ENCODE results near the gene KIRREL2. TPM values are rescaled to one million over a fixed set of nuclear protein-coding genes. Genes with fewer than 3 reads are reported as not detected.

KIRREL2 gene
- total RNA-seq, 2 donors from 2014 or later: 1.2 TPM; not detected in 1

GRCh38 chr19:35894342-35894741 lies 37.6 kb downstream of the KIRREL2 start:
- H3K27me3 ChIP-seq (replicated peaks; ENCODE audit: insufficient read depth): no peaks in the 10 kb centered on the region
- no peaks in the 10 kb centered on the region for H3K9me3 ChIP-seq
- intact Hi-C loops (cut with DNase I): no loop called here
- no peak for DNase-seq (ENCODE audit: low spot score)
- H3K36me3 ChIP-seq: peaks cover 3 to 5% of the 10 kb centered on the region in 2 donors
- H3K4me3 ChIP-seq: no peak overlapping the region
- WGBS: 100% methylated on average over 2 of the region's 2 CpGs
- TF ChIP-seq POLR2A (IDR thresholded peaks at IDR 0.05) (no peak), CTCF (IDR thresholded peaks at IDR 0.05) (no peak), POLR2AphosphoS5 (IDR thresholded peaks at IDR 0.05) (no peak)
- no peak overlapping the region for H3K27ac ChIP-seq
- H3K4me1 ChIP-seq (replicated peaks): no peaks in the 10 kb centered on the region

- intact Hi-C loops (cut with DNase I): no loop called here
- no peaks in the 10 kb centered on the region for H3K4me1 ChIP-seq (replicated peaks)
- no peak overlapping the region for H3K4me3 ChIP-seq
- H3K36me3 ChIP-seq: no peaks in the 10 kb centered on the region
- WGBS: 92% methylated on average over 17 of the region's 21 CpGs
- no peak overlapping the region for H3K27ac ChIP-seq
- TF ChIP-seq CTCF (IDR thresholded peaks at IDR 0.05) (no peak), POLR2AphosphoS5 (IDR thresholded peaks at IDR 0.05) (no peak), POLR2A (IDR thresholded peaks at IDR 0.05) (no peak)
- no peaks in the 10 kb centered on the region for H3K9me3 ChIP-seq
- H3K27me3 ChIP-seq (replicated peaks; ENCODE audit: insufficient read depth): no peaks in the 10 kb centered on the region
- DNase-seq (ENCODE audit: low spot score): no peak
Observed at GRCh38 chr19:35895911-35896642, 39.4 kb downstream of the KIRREL2 start.

- Histone ChIP-seq H3K4me1 (replicated peaks) (no peaks in the 10 kb centered on the region), H3K9me3 (no peaks in the 10 kb centered on the region), H3K36me3 (no peaks in the 10 kb centered on the region), H3K27me3 (replicated peaks; ENCODE audit: insufficient read depth) (no peaks in the 10 kb centered on the region), H3K4me3 (no peak overlapping the region), H3K27ac (no peak overlapping the region)
- 92% methylated on average over 13 of the region's 13 CpGs for WGBS
- TF ChIP-seq CTCF (IDR thresholded peaks at IDR 0.05) (no peak), POLR2A (IDR thresholded peaks at IDR 0.05) (no peak), POLR2AphosphoS5 (IDR thresholded peaks at IDR 0.05) (no peak)
- no peak for DNase-seq (ENCODE audit: low spot score)
- intact Hi-C loops (cut with DNase I): no loop called here
Observed at GRCh38 chr19:35896643-35897040, 39.9 kb downstream of the KIRREL2 start.

GRCh38 chr19:35897706-35898451 lies 41.2 kb downstream of the KIRREL2 start:
- intact Hi-C loops (cut with DNase I): no loop called here
- Histone ChIP-seq H3K27ac (peak overlapping the region; percentile 79 to 87), H3K36me3 (no peaks in the 10 kb centered on the region), H3K4me1 (replicated peaks) (no peaks in the 10 kb centered on the region), H3K4me3 (peak overlapping the region; percentile 50), H3K9me3 (no peaks in the 10 kb centered on the region), H3K27me3 (replicated peaks; ENCODE audit: insufficient read depth) (no peaks in the 10 kb centered on the region)
- WGBS: 82% methylated on average over 13 of the region's 13 CpGs
- TF ChIP-seq CTCF (IDR thresholded peaks at IDR 0.05): no peak
- TF ChIP-seq POLR2AphosphoS5 (IDR thresholded peaks at IDR 0.05): no peak
- no peak for TF ChIP-seq POLR2A (IDR thresholded peaks at IDR 0.05)
- DNase-seq (ENCODE audit: low spot score): no peak

GRCh38 chr19:35898499-35898809 lies 41.7 kb downstream of the KIRREL2 start:
- 4% methylated on average over 17 of the region's 17 CpGs for WGBS
- H3K27me3 ChIP-seq (replicated peaks; ENCODE audit: insufficient read depth): no peaks in the 10 kb centered on the region

More at GRCh38 chr19:35898499-35898809, 41.7 kb downstream of the KIRREL2 start:
- Histone ChIP-seq H3K27ac (peak overlapping the region; percentile 79 to 87), H3K4me1 (replicated peaks) (no peaks in the 10 kb centered on the region), H3K36me3 (no peaks in the 10 kb centered on the region), H3K4me3 (peak overlapping the region; percentile 50), H3K9me3 (no peaks in the 10 kb centered on the region)
- DNase-seq (ENCODE audit: low spot score): no peak
- TF ChIP-seq POLR2A (IDR thresholded peaks at IDR 0.05) (no peak), CTCF (IDR thresholded peaks at IDR 0.05) (no peak), POLR2AphosphoS5 (IDR thresholded peaks at IDR 0.05) (no peak)
- intact Hi-C loops (cut with DNase I): no loop called here

All from prostate gland (tissue), 2 donors.